ENCODE results near the gene TCF21.

DNA sequence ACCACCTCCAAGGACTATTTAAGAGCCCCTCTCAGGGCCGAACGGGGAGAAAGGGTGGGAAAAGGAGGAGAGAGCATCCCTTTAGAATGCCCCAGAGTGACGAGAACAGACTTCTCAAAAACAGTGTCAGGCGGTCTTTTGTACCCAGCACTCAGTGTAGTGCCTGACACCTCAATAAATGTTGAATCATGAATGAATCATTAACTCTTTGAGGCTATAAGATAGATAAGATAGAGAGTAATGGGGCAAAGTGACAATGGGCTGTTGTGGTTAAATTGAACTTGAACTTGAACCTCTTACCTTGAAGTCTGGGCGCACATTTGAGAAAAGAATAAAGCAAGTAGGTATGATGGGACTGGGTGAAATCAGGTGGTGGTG lies 7.4 kb downstream of the TCF21 start:
- TF ChIP-seq SIN3A (IDR thresholded peaks at IDR 0.05; ENCODE audit: borderline replicate concordance, low read depth, low read length): no peak
- no peak for TF ChIP-seq NRF1 (IDR thresholded peaks at IDR 0.05; ENCODE audit: low read depth, low read length)
- TF ChIP-seq, protein P1, sequence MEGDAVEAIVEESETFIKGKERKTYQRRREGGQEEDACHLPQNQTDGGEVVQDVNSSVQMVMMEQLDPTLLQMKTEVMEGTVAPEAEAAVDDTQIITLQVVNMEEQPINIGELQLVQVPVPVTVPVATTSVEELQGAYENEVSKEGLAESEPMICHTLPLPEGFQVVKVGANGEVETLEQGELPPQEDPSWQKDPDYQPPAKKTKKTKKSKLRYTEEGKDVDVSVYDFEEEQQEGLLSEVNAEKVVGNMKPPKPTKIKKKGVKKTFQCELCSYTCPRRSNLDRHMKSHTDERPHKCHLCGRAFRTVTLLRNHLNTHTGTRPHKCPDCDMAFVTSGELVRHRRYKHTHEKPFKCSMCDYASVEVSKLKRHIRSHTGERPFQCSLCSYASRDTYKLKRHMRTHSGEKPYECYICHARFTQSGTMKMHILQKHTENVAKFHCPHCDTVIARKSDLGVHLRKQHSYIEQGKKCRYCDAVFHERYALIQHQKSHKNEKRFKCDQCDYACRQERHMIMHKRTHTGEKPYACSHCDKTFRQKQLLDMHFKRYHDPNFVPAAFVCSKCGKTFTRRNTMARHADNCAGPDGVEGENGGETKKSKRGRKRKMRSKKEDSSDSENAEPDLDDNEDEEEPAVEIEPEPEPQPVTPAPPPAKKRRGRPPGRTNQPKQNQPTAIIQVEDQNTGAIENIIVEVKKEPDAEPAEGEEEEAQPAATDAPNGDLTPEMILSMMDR (IDR thresholded peaks at IDR 0.05): no peak
- TF ChIP-seq FOXM1 (IDR thresholded peaks at IDR 0.05; ENCODE audit: low read depth): no peak
- TF ChIP-seq, protein P2, sequence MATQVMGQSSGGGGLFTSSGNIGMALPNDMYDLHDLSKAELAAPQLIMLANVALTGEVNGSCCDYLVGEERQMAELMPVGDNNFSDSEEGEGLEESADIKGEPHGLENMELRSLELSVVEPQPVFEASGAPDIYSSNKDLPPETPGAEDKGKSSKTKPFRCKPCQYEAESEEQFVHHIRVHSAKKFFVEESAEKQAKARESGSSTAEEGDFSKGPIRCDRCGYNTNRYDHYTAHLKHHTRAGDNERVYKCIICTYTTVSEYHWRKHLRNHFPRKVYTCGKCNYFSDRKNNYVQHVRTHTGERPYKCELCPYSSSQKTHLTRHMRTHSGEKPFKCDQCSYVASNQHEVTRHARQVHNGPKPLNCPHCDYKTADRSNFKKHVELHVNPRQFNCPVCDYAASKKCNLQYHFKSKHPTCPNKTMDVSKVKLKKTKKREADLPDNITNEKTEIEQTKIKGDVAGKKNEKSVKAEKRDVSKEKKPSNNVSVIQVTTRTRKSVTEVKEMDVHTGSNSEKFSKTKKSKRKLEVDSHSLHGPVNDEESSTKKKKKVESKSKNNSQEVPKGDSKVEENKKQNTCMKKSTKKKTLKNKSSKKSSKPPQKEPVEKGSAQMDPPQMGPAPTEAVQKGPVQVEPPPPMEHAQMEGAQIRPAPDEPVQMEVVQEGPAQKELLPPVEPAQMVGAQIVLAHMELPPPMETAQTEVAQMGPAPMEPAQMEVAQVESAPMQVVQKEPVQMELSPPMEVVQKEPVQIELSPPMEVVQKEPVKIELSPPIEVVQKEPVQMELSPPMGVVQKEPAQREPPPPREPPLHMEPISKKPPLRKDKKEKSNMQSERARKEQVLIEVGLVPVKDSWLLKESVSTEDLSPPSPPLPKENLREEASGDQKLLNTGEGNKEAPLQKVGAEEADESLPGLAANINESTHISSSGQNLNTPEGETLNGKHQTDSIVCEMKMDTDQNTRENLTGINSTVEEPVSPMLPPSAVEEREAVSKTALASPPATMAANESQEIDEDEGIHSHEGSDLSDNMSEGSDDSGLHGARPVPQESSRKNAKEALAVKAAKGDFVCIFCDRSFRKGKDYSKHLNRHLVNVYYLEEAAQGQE (IDR thresholded peaks at IDR 0.05; ENCODE audit: low read depth, low read length): no peak
- no peak for TF ChIP-seq MXI1 (IDR thresholded peaks at IDR 0.05; ENCODE audit: low read depth, low read length)
- TF ChIP-seq, protein P3, sequence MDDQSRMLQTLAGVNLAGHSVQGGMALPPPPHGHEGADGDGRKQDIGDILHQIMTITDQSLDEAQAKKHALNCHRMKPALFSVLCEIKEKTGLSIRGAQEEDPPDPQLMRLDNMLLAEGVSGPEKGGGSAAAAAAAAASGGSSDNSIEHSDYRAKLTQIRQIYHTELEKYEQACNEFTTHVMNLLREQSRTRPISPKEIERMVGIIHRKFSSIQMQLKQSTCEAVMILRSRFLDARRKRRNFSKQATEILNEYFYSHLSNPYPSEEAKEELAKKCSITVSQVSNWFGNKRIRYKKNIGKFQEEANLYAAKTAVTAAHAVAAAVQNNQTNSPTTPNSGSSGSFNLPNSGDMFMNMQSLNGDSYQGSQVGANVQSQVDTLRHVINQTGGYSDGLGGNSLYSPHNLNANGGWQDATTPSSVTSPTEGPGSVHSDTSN (IDR thresholded peaks at IDR 0.05): no peak
- TF ChIP-seq, protein P4, sequence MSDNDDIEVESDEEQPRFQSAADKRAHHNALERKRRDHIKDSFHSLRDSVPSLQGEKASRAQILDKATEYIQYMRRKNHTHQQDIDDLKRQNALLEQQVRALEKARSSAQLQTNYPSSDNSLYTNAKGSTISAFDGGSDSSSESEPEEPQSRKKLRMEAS (IDR thresholded peaks at IDR 0.05; ENCODE audit: low read depth): no peak
- TF ChIP-seq, protein P5, sequence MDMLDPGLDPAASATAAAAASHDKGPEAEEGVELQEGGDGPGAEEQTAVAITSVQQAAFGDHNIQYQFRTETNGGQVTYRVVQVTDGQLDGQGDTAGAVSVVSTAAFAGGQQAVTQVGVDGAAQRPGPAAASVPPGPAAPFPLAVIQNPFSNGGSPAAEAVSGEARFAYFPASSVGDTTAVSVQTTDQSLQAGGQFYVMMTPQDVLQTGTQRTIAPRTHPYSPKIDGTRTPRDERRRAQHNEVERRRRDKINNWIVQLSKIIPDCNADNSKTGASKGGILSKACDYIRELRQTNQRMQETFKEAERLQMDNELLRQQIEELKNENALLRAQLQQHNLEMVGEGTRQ (IDR thresholded peaks at IDR 0.05; ENCODE audit: borderline replicate concordance, low read depth, low read length): no peak
- no peak for TF ChIP-seq JUND (IDR thresholded peaks at IDR 0.05)
- no peak for TF ChIP-seq RFX5 (IDR thresholded peaks at IDR 0.05; ENCODE audit: low read length)

Data from SK-N-SH (cell line).